Measurements from ENCODE around the gene USP38. TPM values are rescaled to one million over a fixed set of nuclear protein-coding genes. Genes with fewer than 3 reads are reported as not detected.

Gene USP38
- total RNA-seq, 1 experiment from 2014 or later = 18.6 TPM

DNA sequence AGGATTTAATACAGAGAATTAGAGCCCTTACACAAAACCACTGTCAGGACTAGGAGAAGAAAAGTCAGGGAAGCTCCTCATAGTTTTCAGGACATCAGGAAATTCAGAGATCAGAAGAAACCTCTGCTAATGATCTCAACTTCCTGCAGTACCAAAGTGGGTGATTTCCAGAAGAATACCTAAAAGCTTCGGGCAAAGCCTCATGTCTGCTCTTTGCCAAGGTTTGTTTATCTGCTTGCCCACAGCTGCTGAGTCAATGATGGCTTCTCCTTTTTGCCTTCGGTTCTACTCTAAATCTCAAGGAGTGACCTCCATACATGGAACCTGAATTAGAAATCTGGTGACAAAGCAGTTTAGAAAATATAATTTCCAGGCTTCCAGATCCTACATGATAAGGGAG is 68.4 kb downstream of the USP38 start:
- no peaks in the 10 kb centered on the region for H4K20me1 ChIP-seq (ENCODE audit: insufficient read depth)
- H3K4me2 ChIP-seq (ENCODE audit: low read length) = no peak overlapping the region
- ATAC-seq = no peak
- no peak overlapping the region for H3K9ac ChIP-seq (ENCODE audit: low read length)
- H2AFZ ChIP-seq (ENCODE audit: low read depth, low read length, poor library complexity, severe bottlenecking) = no peak overlapping the region
- no peak overlapping the region for H3K4me3 ChIP-seq (replicated peaks in 1 of 2; ENCODE audit: low read depth in 1 of 2, low read length in 2 of 2)
- POLR2A ChIA-PET = no interaction called here
- H3K36me3 ChIP-seq (ENCODE audit: control insufficient read depth in 1 of 2, insufficient read depth in 2 of 2, low read length in 2 of 2) = no peaks in the 10 kb centered on the region
- DNase-seq (ENCODE audit: low read depth, low spot score) = no peak
- H3K9me2 ChIP-seq (ENCODE audit: insufficient read depth) = no peaks in the 10 kb centered on the region
- intact Hi-C loops (cut with micrococcal nuclease) = no loop called here
- H3K79me2 ChIP-seq (ENCODE audit: insufficient read depth, low read length) = no peaks in the 10 kb centered on the region
- no peaks in the 10 kb centered on the region for H3K27me3 ChIP-seq (ENCODE audit: insufficient read depth, low read length)
- H3K27ac ChIP-seq (ENCODE audit: low read depth, low read length) = no peak overlapping the region
- peaks cover 4 to 20% of the 10 kb centered on the region in 2 experiments for H3K4me1 ChIP-seq (ENCODE audit: control insufficient read depth in 1 of 2, insufficient read depth in 2 of 2, low read length in 2 of 2)
- BruUV-seq (replicated peaks) = no TSS peak
- H3K9me3 ChIP-seq (ENCODE audit: control insufficient read depth in 1 of 2, insufficient read depth in 1 of 2, low read depth in 1 of 2, low read length in 2 of 2) = no peaks in the 10 kb centered on the region
- no peak for TF ChIP-seq CBX3 (IDR thresholded peaks at IDR 0.05; ENCODE audit: low read depth)
- no peak for TF ChIP-seq SIN3A (IDR thresholded peaks at IDR 0.05; ENCODE audit: low read depth)
- no peak for TF ChIP-seq RAD21 (IDR thresholded peaks at IDR 0.05; ENCODE audit: low read depth)
- CTCF ChIA-PET = no interaction called here
- RAD21 ChIA-PET (ENCODE audit: low non-redundant PET in 1 of 2, low total read pairs in 2 of 2, uncharacterized antibody in 2 of 2, unreplicated experiment in 2 of 2) = no interaction called here

GRCh38 chr4:143254491-143255226 is 69.9 kb downstream of the USP38 start:
- RAD21 ChIA-PET (ENCODE audit: low non-redundant PET in 1 of 2, low total read pairs in 2 of 2, uncharacterized antibody in 2 of 2, unreplicated experiment in 2 of 2) = no interaction called here
- no peak for ATAC-seq
- Histone ChIP-seq H3K36me3 (ENCODE audit: control insufficient read depth in 1 of 2, insufficient read depth in 2 of 2, low read length in 2 of 2) (no peaks in the 10 kb centered on the region), H3K9ac (ENCODE audit: low read length) (no peak overlapping the region), H3K27me3 (ENCODE audit: insufficient read depth, low read length) (no peaks in the 10 kb centered on the region), H3K9me3 (ENCODE audit: control insufficient read depth in 1 of 2, insufficient read depth in 1 of 2, low read depth in 1 of 2, low read length in 2 of 2) (no peaks in the 10 kb centered on the region), H3K27ac (ENCODE audit: low read depth, low read length) (no peak overlapping the region), H2AFZ (ENCODE audit: low read depth, low read length, poor library complexity, severe bottlenecking) (no peak overlapping the region), H3K4me3 (replicated peaks in 1 of 2; ENCODE audit: low read depth in 1 of 2, low read length in 2 of 2) (no peak overlapping the region), H3K9me2 (ENCODE audit: insufficient read depth) (no peaks in the 10 kb centered on the region), H3K4me1 (ENCODE audit: control insufficient read depth in 1 of 2, insufficient read depth in 2 of 2, low read length in 2 of 2) (peaks cover 4 to 20% of the 10 kb centered on the region in 2 experiments), H3K79me2 (ENCODE audit: insufficient read depth, low read length) (no peaks in the 10 kb centered on the region), H3K4me2 (ENCODE audit: low read length) (no peak overlapping the region), H4K20me1 (ENCODE audit: insufficient read depth) (no peaks in the 10 kb centered on the region)
- CTCF ChIA-PET = no interaction called here
- TF ChIP-seq TCF7L2 (IDR thresholded peaks at IDR 0.05; ENCODE audit: borderline replicate concordance, extremely low read depth, insufficient read depth, insufficient read length) = no peak
- TF ChIP-seq ZNF274 (IDR thresholded peaks at IDR 0.05; ENCODE audit: low read depth, low read length) = no peak
- no peak for TF ChIP-seq CEBPB (IDR thresholded peaks at IDR 0.05; ENCODE audit: low read depth)
- TF ChIP-seq REST (IDR thresholded peaks at IDR 0.05; ENCODE audit: low read depth) = no peak
- no peak for TF ChIP-seq CBX3 (IDR thresholded peaks at IDR 0.05; ENCODE audit: low read depth)
- no peak for TF ChIP-seq ELF1 (IDR thresholded peaks at IDR 0.05; ENCODE audit: borderline replicate concordance, low read depth)
- no peak for TF ChIP-seq ZFX (IDR thresholded peaks at IDR 0.05)
- TF ChIP-seq RAD21 (IDR thresholded peaks at IDR 0.05; ENCODE audit: low read depth) = no peak
- TF ChIP-seq POLR2AphosphoS5 (IDR thresholded peaks at IDR 0.05; ENCODE audit: low read depth, low read length) = no peak
- no peak for TF ChIP-seq SRF (IDR thresholded peaks at IDR 0.05; ENCODE audit: low read depth)
- no peak for TF ChIP-seq FOSL1 (IDR thresholded peaks at IDR 0.05; ENCODE audit: low read depth)
- no peak for TF ChIP-seq SP1 (IDR thresholded peaks at IDR 0.05; ENCODE audit: low read depth)
- TF ChIP-seq JUND (IDR thresholded peaks at IDR 0.05) = no peak
- no TSS peak for BruUV-seq (replicated peaks)
- intact Hi-C loops (cut with micrococcal nuclease) = no loop called here
- POLR2A ChIA-PET = no interaction called here
- DNase-seq (ENCODE audit: low read depth, low spot score) = no peak
